H1 (cell line): Measurements from ENCODE around the gene ENPP6. TPM values are rescaled to one million over a fixed set of nuclear protein-coding genes. Genes with fewer than 3 reads are reported as not detected.

Source experiments
- CTCF ChIA-PET: fragments of 300-600 bp; sonication (Branson Sonifier 250); formaldehyde crosslinking; loops from one replicate; lab custom pipeline; 2021; ENCODE audit not compliant: partially characterized antibody; lab: Charles Lee
- POLR2A ChIA-PET: fragments of 300-600 bp; sonication (Branson Sonifier 250); formaldehyde crosslinking; loops from one replicate; lab custom pipeline; 2021; ENCODE audit warnings: inconsistent platforms; ENCODE audit not compliant: partially characterized antibody; lab: Charles Lee
- DNase-seq, 2 experiments: peaks; one replicate each; pipeline versions ENCODE4 v3.0.0 to v3.0.0-alpha.2; 2010 to 2022; ENCODE audit warnings: low spot score in 2 of 2, low read depth in 1 of 2, mixed read lengths in 1 of 2
- FAIRE-seq: peaks from 2 replicates; lab custom pipeline; 2011; peaks lifted over from hg19 to GRCh38; lab: Jason Lieb, UNC
- H2AFZ ChIP-seq: 2 replicates; pipeline ENCODE4 v1.8.1; 2012; ENCODE audit warnings: low read length, inconsistent platforms
- H2AK5ac ChIP-seq: 2 replicates; pipeline ENCODE4 v1.6.1; 2013; ENCODE audit warnings: low read depth, low read length
- H2BK120ac ChIP-seq: replicated peaks from 2 replicates; pipeline ENCODE3; 2013; ENCODE audit warnings: low read depth, low read length, inconsistent platforms
- H2BK12ac ChIP-seq: 2 replicates; pipeline ENCODE4 v1.6.1; 2013; ENCODE audit warnings: low read depth, low read length
- H2BK15ac ChIP-seq: 2 replicates; pipeline ENCODE4 v1.6.1; 2013; ENCODE audit warnings: low read length
- H2BK20ac ChIP-seq: 2 replicates; pipeline ENCODE4 v1.6.1; 2013; ENCODE audit warnings: low read length
- H2BK5ac ChIP-seq: 2 replicates; pipeline ENCODE4 v1.6.1; 2013; ENCODE audit warnings: low read depth, low read length
- H3K14ac ChIP-seq: 2 replicates; pipeline ENCODE4 v1.6.1; 2013; ENCODE audit warnings: inconsistent platforms; ENCODE audit not compliant: insufficient read length
- H3K18ac ChIP-seq: 2 replicates; pipeline ENCODE4 v1.6.1; 2013; ENCODE audit warnings: low read length; ENCODE audit errors: extremely low read depth
- H3K23ac ChIP-seq: 2 replicates; pipeline ENCODE4 v1.6.1; 2013; ENCODE audit warnings: inconsistent platforms; ENCODE audit not compliant: insufficient read length
- H3K23me2 ChIP-seq: 2 replicates; pipeline ENCODE4 v1.6.1; 2013; ENCODE audit warnings: low read depth, low read length
- H3K27ac ChIP-seq: 2 replicates; pipeline ENCODE4 v1.6.1; 2011; ENCODE audit warnings: low read depth, low read length, inconsistent platforms
- H3K27me3 ChIP-seq, 4 experiments: replicated peaks in 1 of 4; 1 replicate in 1 of 4; 2 replicates in 3 of 4; pipeline versions ENCODE4 v1.6.1 to v1.8.1; 2011 to 2013; ENCODE audit warnings: low read length in 3 of 4, mild to moderate bottlenecking in 3 of 4, inconsistent platforms in 2 of 4, mixed read lengths in 2 of 4, moderate library complexity in 1 of 4; ENCODE audit not compliant: control insufficient read depth in 3 of 4, insufficient read depth in 3 of 4; ENCODE audit errors: extremely low read depth in 1 of 4
- H3K36me3 ChIP-seq, 4 experiments: 2 replicates each; pipeline versions ENCODE4 v1.6.1 to v1.8.1; 2011 to 2013; ENCODE audit warnings: mild to moderate bottlenecking in 4 of 4, low read length in 3 of 4, moderate library complexity in 2 of 4, control low read depth in 1 of 4, inconsistent platforms in 1 of 4; ENCODE audit not compliant: insufficient read depth in 4 of 4, control insufficient read depth in 2 of 4
- H3K4ac ChIP-seq: replicated peaks from 2 replicates; pipeline ENCODE3; 2013; ENCODE audit warnings: low read length, low read depth, mixed read lengths, inconsistent platforms; ENCODE audit not compliant: insufficient read length
- H3K4me1 ChIP-seq, 4 experiments: replicated peaks in 1 of 4; 1 replicate in 1 of 4; 2 replicates in 3 of 4; pipeline versions ENCODE4 v1.6.1 to v1.8.1; 2011 to 2013; ENCODE audit warnings: low read length in 3 of 4, inconsistent platforms in 2 of 4, mixed read lengths in 1 of 4; ENCODE audit not compliant: insufficient read depth in 4 of 4, control insufficient read depth in 3 of 4
- H3K4me2 ChIP-seq, 2 experiments: 2 replicates each; pipeline versions ENCODE4 v1.6.1 to v1.8.1; 2011 to 2013; ENCODE audit warnings: low read depth in 2 of 2, low read length in 2 of 2, control low read depth in 1 of 2, inconsistent platforms in 1 of 2, mild to moderate bottlenecking in 1 of 2; ENCODE audit not compliant: insufficient read depth in 1 of 2
- H3K4me3 ChIP-seq, 4 experiments: fragments of 200-600, 300-600 bp in 1 of 4; sonication (generic), shearing (Covaris generic), sonication (Bioruptor Twin) in 1 of 4; 2 replicates each; pipeline versions ENCODE4 v1.5.1 to v1.8.1; 2011 to 2016; ENCODE audit warnings: low read length in 4 of 4, low read depth in 3 of 4, control low read depth in 2 of 4, inconsistent platforms in 2 of 4, mild to moderate bottlenecking in 2 of 4, mixed read lengths in 1 of 4, moderate library complexity in 1 of 4; ENCODE audit not compliant: insufficient read depth in 2 of 4; ENCODE audit errors: extremely low read depth in 1 of 4
- H3K56ac ChIP-seq: replicated peaks from 2 replicates; pipeline ENCODE3; 2013; ENCODE audit warnings: low read depth, mild to moderate bottlenecking, mixed read lengths, low read length, inconsistent platforms; ENCODE audit not compliant: insufficient read length
- H3K79me1 ChIP-seq: 2 replicates; pipeline ENCODE4 v1.6.1; 2013; ENCODE audit warnings: low read depth, low read length, control low read depth
- H3K79me2 ChIP-seq, 2 experiments: 2 replicates each; pipeline versions ENCODE4 v1.6.1 to v1.8.1; 2012 to 2013; ENCODE audit warnings: low read length in 2 of 2, mild to moderate bottlenecking in 2 of 2, inconsistent platforms in 1 of 2; ENCODE audit not compliant: insufficient read depth in 2 of 2, control insufficient read depth in 1 of 2
- H3K9ac ChIP-seq, 4 experiments: replicated peaks in 1 of 4; 1 replicate in 1 of 4; 2 replicates in 3 of 4; pipeline versions ENCODE4 v1.6.1 to v1.8.1; 2011 to 2013; ENCODE audit warnings: low read depth in 3 of 4, low read length in 3 of 4, control low read depth in 2 of 4, mild to moderate bottlenecking in 2 of 4, moderate library complexity in 2 of 4, inconsistent platforms in 1 of 4; ENCODE audit errors: extremely low read depth in 1 of 4
- H3K9me3 ChIP-seq, 2 experiments: 2 replicates each; pipeline versions ENCODE4 v1.6.1 to v1.8.1; 2012 to 2013; ENCODE audit warnings: mild to moderate bottlenecking in 2 of 2, moderate library complexity in 2 of 2, control low read depth in 1 of 2, inconsistent platforms in 1 of 2, low read depth in 1 of 2, low read length in 1 of 2, mixed read lengths in 1 of 2; ENCODE audit not compliant: insufficient read depth in 2 of 2
- H4K20me1 ChIP-seq, 2 experiments: replicated peaks in 1 of 2; 2 replicates each; pipeline versions ENCODE3 to v1.8.1; 2011 to 2013; ENCODE audit warnings: inconsistent platforms in 2 of 2, low read length in 2 of 2, mild to moderate bottlenecking in 1 of 2; ENCODE audit not compliant: insufficient read depth in 2 of 2, control insufficient read depth in 1 of 2
- H4K5ac ChIP-seq: 2 replicates; pipeline ENCODE4 v1.6.1; 2013; ENCODE audit warnings: low read length, low read depth, mixed read lengths, inconsistent platforms; ENCODE audit not compliant: insufficient read length
- H4K8ac ChIP-seq: 2 replicates; pipeline ENCODE4 v1.8.0; 2013; ENCODE audit warnings: mild to moderate bottlenecking, moderate library complexity, low read length, inconsistent platforms; ENCODE audit not compliant: insufficient read depth; ENCODE audit errors: extremely low read depth
- H4K91ac ChIP-seq: replicated peaks from 2 replicates; pipeline ENCODE3; 2013; ENCODE audit warnings: low read length, mixed read lengths, inconsistent platforms; ENCODE audit not compliant: insufficient read length
- CREB1 ChIP-seq: IDR thresholded peaks from 2 replicates; pipeline ENCODE4 v1.6.1; 2012; ENCODE audit warnings: inconsistent platforms
- RAD21 ChIP-seq, 2 experiments: IDR thresholded peaks in 1 of 2; conservative IDR thresholded peaks in 1 of 2; 2 replicates each; pipeline ENCODE4 v1.6.1; 2011; ENCODE audit warnings: low read depth in 2 of 2, low read length in 2 of 2, improper control_type of control experiment in 1 of 2, inconsistent platforms in 1 of 2, mild to moderate bottlenecking in 1 of 2, moderate library complexity in 1 of 2
- WGBS, 2 experiments: shearing (Covaris generic) in 1 of 2; methylation state at CpG; one replicate each; pipeline versions ENCODE4 v1.1.6 to v1.1.7; 2013 to 2015; ENCODE audit warnings: low lambda C conversion rate in 2 of 2, mixed read lengths in 2 of 2, inconsistent platforms in 1 of 2, low coverage in 1 of 2, missing lambda C conversion rate in 1 of 2; ENCODE audit not compliant: insufficient replicate concordance in 2 of 2, insufficient coverage in 1 of 2, insufficient read length in 1 of 2; ENCODE audit errors: extremely low coverage in 1 of 2, missing lambda C conversion rate in 1 of 2; 5-methylcytosine and 5-hydroxymethylcytosine counted together
- polyA plus RNA-seq, 7 experiments: library from polyadenylated mRNA; depleted of rRNA in 3 of 7; stranded (reverse) in 5 of 7; unstranded in 2 of 7; fragments of >200 nt in 5 of 7; fragments of 200-250 nt in 2 of 7; gene quantifications; 1 replicate in 5 of 7; 2 replicates in 1 of 7; 4 replicates in 1 of 7; pipeline versions ENCODE4 v1.2.1 to v1.2.3, GENCODE V29; 2011 to 2013; ENCODE audit warnings: missing spikeins in 2 of 7, mixed read lengths in 2 of 7
- total RNA-seq: library from RNA; stranded (reverse); fragmentation: NEBNext Ultra II Directional; extraction: Animal tissue kit (Norgen Biotek cat#: 25700); gene quantifications from 2 replicates; pipeline ENCODE4 v1.2.1, GENCODE V29; 2021
- TF ChIP-seq, protein P1 (sequence below), 3 experiments: IDR thresholded peaks; 1 replicate in 2 of 3; 2 replicates in 1 of 3; pipeline versions ENCODE4 v1.5.1 to v1.6.1; 2011; ENCODE audit warnings: low read length in 3 of 3, mild to moderate bottlenecking in 3 of 3, inconsistent platforms in 2 of 3, low read depth in 1 of 3, moderate library complexity in 1 of 3; ENCODE audit not compliant: insufficient read depth in 1 of 3; ENCODE audit errors: control extremely low read depth in 1 of 3

The ENPP6 gene
- total and polyA plus RNA-seq, 2 of the 8 experiments (the other 6 are each of a cell fraction or from before 2014, with no cell fraction given) = 0.11 to 0.20 TPM

DNA sequence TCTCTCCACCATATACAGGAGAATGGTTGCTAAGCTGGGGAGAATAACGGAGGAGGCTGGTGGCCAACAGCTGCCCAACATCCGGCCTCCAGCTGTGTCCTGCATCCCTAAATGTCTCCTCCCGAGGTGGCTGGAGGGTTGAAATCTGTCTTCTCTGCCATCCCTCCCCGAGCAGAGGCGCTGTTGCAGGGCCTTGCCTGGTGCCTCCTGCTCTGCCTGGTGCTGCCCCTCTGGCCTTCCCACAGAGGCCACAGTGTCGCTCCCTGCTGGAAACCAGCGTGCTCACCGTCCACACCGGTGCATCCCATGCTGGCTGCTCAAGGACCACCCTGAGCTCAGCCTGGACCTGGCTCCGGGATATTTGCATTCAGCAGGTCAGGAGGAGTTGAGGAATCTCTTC is 115.2 kb downstream of the ENPP6 start:
- peaks cover 0 to 3% (median 1%) of the 10 kb centered on the region in 4 experiments; a peak in 4 of 7 replicates for H3K4me1 ChIP-seq
- peaks cover 0 to 9% (median 2%) of the 10 kb centered on the region in 4 experiments; a peak in 2 of 7 replicates for H3K27me3 ChIP-seq
- no peak overlapping the region for H3K4ac ChIP-seq
- H4K20me1 ChIP-seq = peaks cover 0 to 2% of the 10 kb centered on the region in 2 experiments
- H3K23ac ChIP-seq = no peak overlapping the region
- H2AFZ ChIP-seq = no peak overlapping the region
- ChIA-PET POLR2A (interaction anchor here (0.6 kb wide), 1 partner anchor 457 kb away, joined by 5 read pairs; no protein-coding TSS in a partner anchor), CTCF (interaction anchor here (0.5 to 11.3 kb wide), 12 partner anchors 9 to 429 kb away, joined by 3 to 151 read pairs (median 5); no protein-coding TSS in a partner anchor)
- no peak overlapping the region for H2AK5ac ChIP-seq
- no peak overlapping the region for H3K4me2 ChIP-seq
- H2BK120ac ChIP-seq = no peak overlapping the region
- peaks cover 2% of the 10 kb centered on the region; the same call in 1 of the 2 replicates for H3K23me2 ChIP-seq
- DNase-seq = no peak
- TF ChIP-seq, protein P1, sequence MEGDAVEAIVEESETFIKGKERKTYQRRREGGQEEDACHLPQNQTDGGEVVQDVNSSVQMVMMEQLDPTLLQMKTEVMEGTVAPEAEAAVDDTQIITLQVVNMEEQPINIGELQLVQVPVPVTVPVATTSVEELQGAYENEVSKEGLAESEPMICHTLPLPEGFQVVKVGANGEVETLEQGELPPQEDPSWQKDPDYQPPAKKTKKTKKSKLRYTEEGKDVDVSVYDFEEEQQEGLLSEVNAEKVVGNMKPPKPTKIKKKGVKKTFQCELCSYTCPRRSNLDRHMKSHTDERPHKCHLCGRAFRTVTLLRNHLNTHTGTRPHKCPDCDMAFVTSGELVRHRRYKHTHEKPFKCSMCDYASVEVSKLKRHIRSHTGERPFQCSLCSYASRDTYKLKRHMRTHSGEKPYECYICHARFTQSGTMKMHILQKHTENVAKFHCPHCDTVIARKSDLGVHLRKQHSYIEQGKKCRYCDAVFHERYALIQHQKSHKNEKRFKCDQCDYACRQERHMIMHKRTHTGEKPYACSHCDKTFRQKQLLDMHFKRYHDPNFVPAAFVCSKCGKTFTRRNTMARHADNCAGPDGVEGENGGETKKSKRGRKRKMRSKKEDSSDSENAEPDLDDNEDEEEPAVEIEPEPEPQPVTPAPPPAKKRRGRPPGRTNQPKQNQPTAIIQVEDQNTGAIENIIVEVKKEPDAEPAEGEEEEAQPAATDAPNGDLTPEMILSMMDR (IDR thresholded peaks at IDR 0.05; ENCODE audit: control extremely low read depth in 1 of 3, insufficient read depth in 1 of 3, low read depth in 1 of 3, low read length in 3 of 3) = peak in 2 of 3 experiments; percentile 28 to 32; a peak in 2 of 4 replicates
- TF ChIP-seq RAD21 (IDR thresholded peaks at IDR 0.05 in 1 of 2, conservative IDR thresholded peaks at IDR 0.05 in 1 of 2; ENCODE audit: low read depth in 2 of 2, low read length in 2 of 2) (peak in 1 of 2 experiments; percentile 28; a peak in 1 of 4 replicates), CREB1 (no peak)
- FAIRE-seq = no peak
- no peak overlapping the region for H3K27ac ChIP-seq
- H3K9me3 ChIP-seq = no peaks in the 10 kb centered on the region
- H3K56ac ChIP-seq = no peak overlapping the region
- no peak overlapping the region for H2BK15ac ChIP-seq
- no peak overlapping the region for H3K14ac ChIP-seq
- H4K8ac ChIP-seq = no peak overlapping the region; the same call in 1 of the 2 replicates
- H3K18ac ChIP-seq = no peak overlapping the region
- H3K79me1 ChIP-seq = no peaks in the 10 kb centered on the region
- H3K79me2 ChIP-seq = no peaks in the 10 kb centered on the region
- no peak overlapping the region for H2BK12ac ChIP-seq
- no peaks in the 10 kb centered on the region for H3K36me3 ChIP-seq
- H2BK5ac ChIP-seq = no peak overlapping the region
- no peak overlapping the region for H2BK20ac ChIP-seq
- no peak overlapping the region for H4K91ac ChIP-seq
- no peak overlapping the region for H4K5ac ChIP-seq
- WGBS, 2 experiments = 82% methylated on average over 10 of the region's 10 CpGs; no CpG with 5 or more reads in 1 of the 2 experiments
- H3K9ac ChIP-seq = no peak overlapping the region
- H3K4me3 ChIP-seq = no peak overlapping the region
